ENCODE measurements around the gene MRPL28. TPM values are rescaled to one million over a fixed set of nuclear protein-coding genes. Genes with fewer than 3 reads are reported as not detected.
"Not testable (repeated sequence)": the region's sequence is repeated elsewhere in the genome, so short reads cannot be mapped to it uniquely, and the experiment has no call there.

The MRPL28 gene
- total RNA-seq, 1 donor from 2014 or later: 82.2 TPM

DNA sequence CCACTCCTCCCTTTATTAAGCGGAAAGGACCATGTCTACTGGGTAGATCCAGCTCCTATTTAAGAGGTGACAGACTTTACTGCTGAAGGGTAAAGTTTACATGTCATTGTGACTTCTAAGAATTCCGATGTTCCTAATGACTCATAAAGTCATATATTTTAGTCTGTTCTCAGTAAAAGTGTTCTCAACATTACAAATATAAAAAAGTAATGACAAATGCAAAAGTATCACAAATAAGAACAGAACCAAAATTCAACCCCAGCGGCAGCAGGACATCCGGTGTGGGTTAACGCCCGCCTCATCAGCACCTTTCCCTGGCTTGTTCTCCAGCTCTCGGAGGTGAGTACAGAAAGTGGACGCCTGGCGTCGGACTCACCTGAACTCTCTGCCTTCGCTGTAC, 24.6 kb downstream of the MRPL28 start:
- Histone ChIP-seq H3K79me2 (ENCODE audit: low read depth) (peaks cover 88% of the 10 kb centered on the region), H4K20me1 (ENCODE audit: low read depth) (peaks cover 48% of the 10 kb centered on the region), H2AFZ (replicated peaks) (no peak overlapping the region), H3F3A (ENCODE audit: low read depth) (no peaks in the 10 kb centered on the region), H3K4me3 (no peak overlapping the region), H3K27ac (no peak overlapping the region), H3K9me3 (ENCODE audit: low read depth) (no peaks in the 10 kb centered on the region), H3K9ac (no peak overlapping the region), H3K4me2 (no peak overlapping the region), H3K36me3 (no peaks in the 10 kb centered on the region), H3K27me3 (no peaks in the 10 kb centered on the region), H3K4me1 (no peaks in the 10 kb centered on the region)
- DNase-seq (ENCODE audit: low spot score): peak; percentile 0
- H3K27me3 Mint-ChIP-seq (ENCODE audit: insufficient read depth, low read depth): peaks cover 7% of the 10 kb centered on the region
- peaks cover 4% of the 10 kb centered on the region for H3K9me3 Mint-ChIP-seq
- no peak overlapping the region for H3K27ac Mint-ChIP-seq
- no peak overlapping the region for H3K4me3 Mint-ChIP-seq
- peaks cover 52% of the 10 kb centered on the region for H3K36me3 Mint-ChIP-seq
- TF ChIP-seq EZH2 (IDR thresholded peaks at IDR 0.05): no peak
- no peak for TF ChIP-seq EZH2phosphoT487 (IDR thresholded peaks at IDR 0.05)
- TF ChIP-seq, protein P1, sequence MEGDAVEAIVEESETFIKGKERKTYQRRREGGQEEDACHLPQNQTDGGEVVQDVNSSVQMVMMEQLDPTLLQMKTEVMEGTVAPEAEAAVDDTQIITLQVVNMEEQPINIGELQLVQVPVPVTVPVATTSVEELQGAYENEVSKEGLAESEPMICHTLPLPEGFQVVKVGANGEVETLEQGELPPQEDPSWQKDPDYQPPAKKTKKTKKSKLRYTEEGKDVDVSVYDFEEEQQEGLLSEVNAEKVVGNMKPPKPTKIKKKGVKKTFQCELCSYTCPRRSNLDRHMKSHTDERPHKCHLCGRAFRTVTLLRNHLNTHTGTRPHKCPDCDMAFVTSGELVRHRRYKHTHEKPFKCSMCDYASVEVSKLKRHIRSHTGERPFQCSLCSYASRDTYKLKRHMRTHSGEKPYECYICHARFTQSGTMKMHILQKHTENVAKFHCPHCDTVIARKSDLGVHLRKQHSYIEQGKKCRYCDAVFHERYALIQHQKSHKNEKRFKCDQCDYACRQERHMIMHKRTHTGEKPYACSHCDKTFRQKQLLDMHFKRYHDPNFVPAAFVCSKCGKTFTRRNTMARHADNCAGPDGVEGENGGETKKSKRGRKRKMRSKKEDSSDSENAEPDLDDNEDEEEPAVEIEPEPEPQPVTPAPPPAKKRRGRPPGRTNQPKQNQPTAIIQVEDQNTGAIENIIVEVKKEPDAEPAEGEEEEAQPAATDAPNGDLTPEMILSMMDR (IDR thresholded peaks at IDR 0.05): no peak
- peaks cover 11% of the 10 kb centered on the region for H3K4me1 Mint-ChIP-seq

DNA sequence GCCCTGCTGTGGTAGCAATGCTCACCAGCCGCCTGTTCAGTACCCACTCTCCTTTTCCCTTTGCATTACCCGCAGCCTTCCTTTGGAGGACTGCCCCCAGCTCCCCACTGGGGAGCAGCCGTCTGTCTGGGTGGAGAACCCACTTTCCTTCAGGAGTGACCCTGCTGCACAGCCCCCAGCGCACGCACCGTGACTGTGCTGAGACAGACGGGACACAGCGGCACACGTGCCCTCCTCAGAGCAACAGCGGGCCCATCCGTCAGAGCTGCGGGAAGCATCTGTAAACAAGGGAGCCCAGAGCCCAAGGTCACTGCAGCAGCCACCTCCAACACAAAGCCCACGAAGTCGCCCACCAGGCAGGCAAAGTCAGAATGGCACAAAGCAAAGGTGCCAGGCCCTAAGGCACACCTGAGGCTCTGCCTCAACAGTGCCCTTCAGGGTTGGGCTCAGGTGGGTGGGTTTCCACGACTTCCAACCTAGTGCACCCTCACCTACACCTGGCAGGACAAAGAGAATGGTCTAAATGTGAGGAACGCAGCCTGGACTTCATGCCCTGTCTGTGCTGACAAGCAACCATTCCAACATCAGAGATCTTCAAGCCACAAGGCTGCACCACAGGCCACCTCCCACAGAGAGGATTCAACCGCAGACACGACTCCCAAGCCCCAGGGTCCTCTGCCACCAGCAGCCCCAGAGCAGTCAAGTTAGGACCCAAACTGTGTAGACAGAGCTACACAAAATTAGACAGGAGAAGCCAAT, 27.7 kb downstream of the MRPL28 start:
- Histone ChIP-seq H3K9ac (no peak overlapping the region), H3K9me3 (ENCODE audit: low read depth) (no peaks in the 10 kb centered on the region), H3K79me2 (ENCODE audit: low read depth) (peaks cover 88% of the 10 kb centered on the region), H3K4me1 (no peaks in the 10 kb centered on the region), H3K36me3 (no peaks in the 10 kb centered on the region), H3K4me2 (no peak overlapping the region), H3K4me3 (no peak overlapping the region), H2AFZ (replicated peaks) (no peak overlapping the region), H3K27ac (no peak overlapping the region), H4K20me1 (ENCODE audit: low read depth) (peaks cover 30% of the 10 kb centered on the region), H3F3A (ENCODE audit: low read depth) (no peaks in the 10 kb centered on the region), H3K27me3 (no peaks in the 10 kb centered on the region)
- no peaks in the 10 kb centered on the region for H3K4me1 Mint-ChIP-seq
- peak; percentile 1 for DNase-seq (ENCODE audit: low spot score)
- TF ChIP-seq EZH2phosphoT487 (IDR thresholded peaks at IDR 0.05): no peak
- TF ChIP-seq EZH2 (IDR thresholded peaks at IDR 0.05): no peak
- TF ChIP-seq, protein P1 (IDR thresholded peaks at IDR 0.05): no peak
- peaks cover 45% of the 10 kb centered on the region for H3K36me3 Mint-ChIP-seq
- no peak overlapping the region for H3K4me3 Mint-ChIP-seq
- H3K9me3 Mint-ChIP-seq: peaks cover 4% of the 10 kb centered on the region
- no peak overlapping the region for H3K27ac Mint-ChIP-seq
- peaks cover 9% of the 10 kb centered on the region for H3K27me3 Mint-ChIP-seq (ENCODE audit: insufficient read depth, low read depth)

DNA sequence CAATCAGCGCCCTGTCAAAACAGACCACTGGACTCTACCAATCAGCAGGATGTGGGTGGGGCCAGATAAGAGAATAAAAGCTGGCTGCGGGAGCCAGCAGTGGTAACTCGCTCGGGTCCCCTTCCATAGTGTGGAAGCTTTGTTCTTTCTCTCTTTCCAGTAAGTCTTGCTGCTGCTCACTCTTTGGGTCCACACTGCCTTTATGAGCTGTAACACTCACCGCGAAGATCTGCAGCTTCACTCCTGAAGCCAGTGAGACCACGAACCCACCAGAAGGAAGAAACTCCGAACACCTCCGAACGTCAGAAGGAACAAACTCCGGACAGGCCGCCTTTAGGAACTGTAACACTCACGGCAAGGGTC, 28.4 kb downstream of the MRPL28 start:
- H3K4me3 Mint-ChIP-seq; H3F3A ChIP-seq (ENCODE audit: low read depth); DNase-seq (ENCODE audit: low spot score); H3K27me3 Mint-ChIP-seq (ENCODE audit: insufficient read depth, low read depth); H3K9me3 ChIP-seq (ENCODE audit: low read depth); H3K27ac ChIP-seq; H3K27me3 ChIP-seq; H2AFZ ChIP-seq (replicated peaks); H3K4me2 ChIP-seq; H3K4me1 ChIP-seq; H3K4me1 Mint-ChIP-seq; H3K4me3 ChIP-seq; H3K9ac ChIP-seq; H3K36me3 ChIP-seq; H3K9me3 Mint-ChIP-seq: not testable (repeated sequence)
- H3K27ac Mint-ChIP-seq: peak overlapping the region; percentile 80
- peaks cover 40% of the 10 kb centered on the region for H3K36me3 Mint-ChIP-seq
- Histone ChIP-seq H3K79me2 (ENCODE audit: low read depth) (peaks cover 88% of the 10 kb centered on the region), H4K20me1 (ENCODE audit: low read depth) (peaks cover 28% of the 10 kb centered on the region)

DNA sequence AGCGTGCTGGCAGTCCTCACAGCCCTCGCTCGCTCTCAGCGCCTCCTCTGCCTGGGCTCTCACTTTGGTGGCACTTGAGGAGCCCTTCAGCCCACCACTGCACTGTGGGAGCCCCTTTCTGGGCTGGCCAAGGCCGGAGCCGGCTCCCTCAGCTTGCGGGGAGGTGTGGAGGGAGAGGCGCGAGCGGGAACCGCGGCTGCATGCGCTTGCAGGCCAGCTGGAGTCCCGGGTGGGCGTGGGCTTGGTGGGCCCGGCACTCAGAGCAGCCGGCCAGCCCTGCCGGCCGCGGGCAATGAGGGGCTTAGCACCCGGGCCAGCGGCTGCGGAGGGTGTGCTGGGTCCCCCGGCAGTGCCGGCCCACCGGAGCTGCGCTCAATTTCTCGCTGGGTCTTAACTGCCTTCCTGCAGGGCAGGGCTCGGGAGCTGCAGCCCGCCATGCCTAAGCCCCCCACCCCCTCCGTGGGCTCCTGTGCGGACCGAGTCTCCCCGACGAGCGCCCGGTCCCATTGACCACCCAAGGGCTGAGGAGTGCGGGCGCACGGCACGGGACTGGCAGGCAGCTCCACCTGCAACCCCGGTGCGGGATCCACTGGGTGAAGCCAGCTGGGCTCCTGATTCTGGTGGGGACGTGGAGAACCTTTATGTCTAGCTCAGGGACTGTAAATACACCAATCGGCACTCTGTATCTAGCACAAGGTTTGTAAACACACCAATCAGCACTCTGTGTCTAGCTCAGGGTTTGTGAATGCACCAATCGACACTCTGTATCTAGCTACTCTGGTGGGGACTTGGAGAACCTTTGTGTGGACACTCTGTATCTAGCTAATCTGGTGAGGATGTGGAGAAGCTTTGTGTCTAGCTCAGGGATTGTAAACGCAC, 29.0 kb downstream of the MRPL28 start:
- peak; percentile 0 for DNase-seq (ENCODE audit: low spot score)
- H4K20me1 ChIP-seq (ENCODE audit: low read depth): peaks cover 22% of the 10 kb centered on the region
- not testable (repeated sequence) for H3K9me3 Mint-ChIP-seq; H3K4me3 ChIP-seq; H3K27me3 ChIP-seq; H3K9me3 ChIP-seq (ENCODE audit: low read depth); H3F3A ChIP-seq (ENCODE audit: low read depth); H3K4me1 Mint-ChIP-seq; H3K27ac Mint-ChIP-seq; H3K9ac ChIP-seq; H3K36me3 ChIP-seq; H2AFZ ChIP-seq (replicated peaks); H3K4me3 Mint-ChIP-seq; H3K4me1 ChIP-seq; H3K4me2 ChIP-seq; H3K27me3 Mint-ChIP-seq (ENCODE audit: insufficient read depth, low read depth); H3K27ac ChIP-seq
- peaks cover 37% of the 10 kb centered on the region for H3K36me3 Mint-ChIP-seq
- peaks cover 88% of the 10 kb centered on the region for H3K79me2 ChIP-seq (ENCODE audit: low read depth)

Measured in neural progenitor cell (in vitro differentiated cells).